Measurements from ENCODE around the gene PACSIN1. TPM values are rescaled to one million over a fixed set of nuclear protein-coding genes. Genes with fewer than 3 reads are reported as not detected.

PACSIN1 gene
- total and polyA plus RNA-seq, 2 of the 4 experiments (the other 2 are of a cell fraction), result 0.02 TPM; not detected in 1

DNA sequence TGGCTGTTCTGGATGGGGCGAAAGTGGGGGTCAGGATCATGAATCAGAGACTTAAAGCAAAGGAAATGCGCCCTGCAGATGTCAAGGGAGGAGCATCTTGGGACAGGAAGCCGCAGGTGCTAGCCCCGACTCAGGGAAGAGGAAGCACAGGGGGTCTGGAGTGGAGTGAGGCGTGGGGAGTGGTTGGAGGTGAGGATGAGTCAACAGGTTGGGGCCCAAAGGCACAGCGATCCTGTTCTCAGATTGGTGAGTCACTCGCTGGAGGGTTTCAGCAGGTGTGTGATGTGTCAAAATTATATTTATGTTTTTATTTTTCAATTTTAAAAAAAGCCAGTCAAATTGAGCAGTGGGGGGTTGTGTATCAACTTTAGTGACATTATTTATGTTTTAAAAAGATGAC is 19.0 kb downstream of the PACSIN1 start:
- ChIA-PET CTCF (no interaction called here), POLR2A (ENCODE audit: unreplicated experiment) (no interaction called here)
- ATAC-seq (ENCODE audit: low read depth), result no peak
- H4K20me1 ChIP-seq (ENCODE audit: insufficient read depth, low read length), result no peaks in the 10 kb centered on the region
- H3K4ac ChIP-seq (ENCODE audit: low read depth, low read length), result no peak overlapping the region
- H2AFZ ChIP-seq (replicated peaks; ENCODE audit: low read length, poor library complexity), result no peak overlapping the region
- DNase-seq, result no peak
- H3K79me1 ChIP-seq (ENCODE audit: low read depth in 1 of 2, low read length in 2 of 2), result no peaks in the 10 kb centered on the region
- H3K9me3 ChIP-seq (ENCODE audit: control insufficient read depth, insufficient read depth, low read length), result no peaks in the 10 kb centered on the region
- WGBS, 2 experiments (ENCODE audit: extremely low coverage in 2 of 2, insufficient read length in 1 of 2), result 47% methylated on average over 4 of the region's 7 CpGs; no CpG with 5 or more reads in 1 of the 2 experiments
- no peak overlapping the region for H2BK5ac ChIP-seq (ENCODE audit: low read depth, low read length, poor library complexity, severe bottlenecking)
- H3K27ac ChIP-seq (ENCODE audit: insufficient read depth, low read length), result no peak overlapping the region
- no peak overlapping the region for H2AK5ac ChIP-seq (ENCODE audit: low read depth, low read length)
- H3K56ac ChIP-seq (ENCODE audit: extremely low read depth, insufficient read depth, low read length), result no peak overlapping the region
- H3K9ac ChIP-seq (ENCODE audit: low read depth, low read length), result no peak overlapping the region
- peaks cover 16% of the 10 kb centered on the region for H3K27me3 ChIP-seq (ENCODE audit: control insufficient read depth, insufficient read depth, low read length)
- no peak overlapping the region for H3K14ac ChIP-seq (replicated peaks; ENCODE audit: low read depth, low read length)
- H2BK120ac ChIP-seq (ENCODE audit: low read depth, low read length), result no peak overlapping the region
- H2BK15ac ChIP-seq (ENCODE audit: low read depth, low read length), result no peak overlapping the region
- no peak overlapping the region for H3K4me3 ChIP-seq (ENCODE audit: insufficient read depth, low read depth, low read length)
- H4K8ac ChIP-seq (ENCODE audit: low read depth in 2 of 2, low read length in 2 of 2), result no peak overlapping the region
- no peak overlapping the region for H3K23ac ChIP-seq (ENCODE audit: low read depth, low read length)
- H4K91ac ChIP-seq (ENCODE audit: insufficient read depth, low read depth, low read length), result no peak overlapping the region
- H3K4me2 ChIP-seq (ENCODE audit: low read depth, low read length), result no peak overlapping the region
- H3K36me3 ChIP-seq (ENCODE audit: control insufficient read depth, insufficient read depth, low read length), result no peaks in the 10 kb centered on the region
- H2AK9ac ChIP-seq (replicated peaks; ENCODE audit: low read depth, low read length, poor library complexity), result no peak overlapping the region
- in situ Hi-C loops (cut with MboI; ENCODE audit: low sequenced_read_pairs), result no loop called here
- intact Hi-C loops (cut with micrococcal nuclease), result no loop called here
- no peaks in the 10 kb centered on the region for H3K4me1 ChIP-seq (ENCODE audit: control insufficient read depth, insufficient read depth, low read length)
- TF ChIP-seq NFE2L2 (IDR thresholded peaks at IDR 0.05; ENCODE audit: low read depth, low read length) (no peak), MAZ (IDR thresholded peaks at IDR 0.05; ENCODE audit: borderline replicate concordance, low read depth, low read length) (no peak), MXI1 (IDR thresholded peaks at IDR 0.05; ENCODE audit: borderline replicate concordance, low read depth, low read length) (no peak), CEBPB (IDR thresholded peaks at IDR 0.05; ENCODE audit: low read depth, low read length) (no peak), RFX5 (IDR thresholded peaks at IDR 0.05; ENCODE audit: low read depth, low read length) (no peak), RAD21 (IDR thresholded peaks at IDR 0.05; ENCODE audit: low read length) (no peak), ELK1 (IDR thresholded peaks at IDR 0.05; ENCODE audit: borderline replicate concordance, low read depth, low read length) (no peak), FOS (IDR thresholded peaks at IDR 0.05; ENCODE audit: low read depth, low read length) (no peak), BHLHE40 (IDR thresholded peaks at IDR 0.05; ENCODE audit: low read depth, low read length) (no peak), POLR2A (IDR thresholded peaks at IDR 0.05; ENCODE audit: low read depth, low read length) (no peak), SMC3 (IDR thresholded peaks at IDR 0.05; ENCODE audit: low read depth, low read length) (no peak), MAFK (IDR thresholded peaks at IDR 0.05; ENCODE audit: low read depth, low read length) (no peak), CHD1 (IDR thresholded peaks at IDR 0.05; ENCODE audit: low read depth, low read length) (no peak), RCOR1 (IDR thresholded peaks at IDR 0.05; ENCODE audit: insufficient replicate concordance, low read length) (no peak)
- TF ChIP-seq, protein P1, sequence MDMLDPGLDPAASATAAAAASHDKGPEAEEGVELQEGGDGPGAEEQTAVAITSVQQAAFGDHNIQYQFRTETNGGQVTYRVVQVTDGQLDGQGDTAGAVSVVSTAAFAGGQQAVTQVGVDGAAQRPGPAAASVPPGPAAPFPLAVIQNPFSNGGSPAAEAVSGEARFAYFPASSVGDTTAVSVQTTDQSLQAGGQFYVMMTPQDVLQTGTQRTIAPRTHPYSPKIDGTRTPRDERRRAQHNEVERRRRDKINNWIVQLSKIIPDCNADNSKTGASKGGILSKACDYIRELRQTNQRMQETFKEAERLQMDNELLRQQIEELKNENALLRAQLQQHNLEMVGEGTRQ (IDR thresholded peaks at IDR 0.05; ENCODE audit: low read depth, low read length), result no peak
- TF ChIP-seq, protein P2, sequence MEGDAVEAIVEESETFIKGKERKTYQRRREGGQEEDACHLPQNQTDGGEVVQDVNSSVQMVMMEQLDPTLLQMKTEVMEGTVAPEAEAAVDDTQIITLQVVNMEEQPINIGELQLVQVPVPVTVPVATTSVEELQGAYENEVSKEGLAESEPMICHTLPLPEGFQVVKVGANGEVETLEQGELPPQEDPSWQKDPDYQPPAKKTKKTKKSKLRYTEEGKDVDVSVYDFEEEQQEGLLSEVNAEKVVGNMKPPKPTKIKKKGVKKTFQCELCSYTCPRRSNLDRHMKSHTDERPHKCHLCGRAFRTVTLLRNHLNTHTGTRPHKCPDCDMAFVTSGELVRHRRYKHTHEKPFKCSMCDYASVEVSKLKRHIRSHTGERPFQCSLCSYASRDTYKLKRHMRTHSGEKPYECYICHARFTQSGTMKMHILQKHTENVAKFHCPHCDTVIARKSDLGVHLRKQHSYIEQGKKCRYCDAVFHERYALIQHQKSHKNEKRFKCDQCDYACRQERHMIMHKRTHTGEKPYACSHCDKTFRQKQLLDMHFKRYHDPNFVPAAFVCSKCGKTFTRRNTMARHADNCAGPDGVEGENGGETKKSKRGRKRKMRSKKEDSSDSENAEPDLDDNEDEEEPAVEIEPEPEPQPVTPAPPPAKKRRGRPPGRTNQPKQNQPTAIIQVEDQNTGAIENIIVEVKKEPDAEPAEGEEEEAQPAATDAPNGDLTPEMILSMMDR (conservative IDR thresholded peaks at IDR 0.05; ENCODE audit: low read depth, low read length), result no peak
- BruUV-seq (replicated peaks), result no TSS peak
- no peaks in the 10 kb centered on the region for H3K9me1 ChIP-seq (ENCODE audit: insufficient read depth, low read length)
- dilution Hi-C loops (cut with HindIII; ENCODE audit: low sequenced_read_pairs, unreplicated experiment), result no loop called here
- H4K5ac ChIP-seq (ENCODE audit: low read depth, low read length), result no peak overlapping the region
- no peak overlapping the region for H3K18ac ChIP-seq (ENCODE audit: low read depth, low read length)
- H2BK20ac ChIP-seq (ENCODE audit: low read depth, low read length), result no peak overlapping the region
